PC-3 (cell line): ENCODE results near the gene ROMO1. TPM values are rescaled to one million over a fixed set of nuclear protein-coding genes. Genes with fewer than 3 reads are reported as not detected.
"Not testable (repeated sequence)": the region's sequence is repeated elsewhere in the genome, so short reads cannot be mapped to it uniquely, and the experiment has no call there.

Experiments
- ATAC-seq: fragments of 200-7000 bp; cut with Tn5 transposase; 2 replicates; pipeline ENCODE4 v1.9.1; 2020; ENCODE audit warnings: mild to moderate bottlenecking, moderate library complexity
- BruUV-seq: library from RNA; stranded (reverse); fragments of 400-500 nt; replicated peaks from 2 replicates; lab custom pipeline; 2021; lab: Mats Ljungman, UMichigan
- CTCF ChIA-PET: fragments of 300-600 bp; sonication (Branson Sonifier 250); formaldehyde crosslinking; loops from one replicate; lab custom pipeline; 2022; ENCODE audit warnings: antibody characterized with exemption; lab: Charles Lee
- POLR2A ChIA-PET: fragments of 300-600 bp; sonication (Branson Sonifier 250); formaldehyde crosslinking; loops from one replicate; lab custom pipeline; 2022; ENCODE audit warnings: antibody characterized with exemption; ENCODE audit not compliant: unreplicated experiment; lab: Charles Lee
- DNase-seq: peaks from one replicate; pipeline ENCODE4 v3.0.0-alpha.2; 2015
- H2AFZ ChIP-seq: fragments of 300-600 bp; sonication (generic); 2 replicates; pipeline ENCODE4 v1.6.0; 2016; ENCODE audit warnings: antibody characterized with exemption, low read length
- H3F3A ChIP-seq: fragments of 300-600 bp; sonication (generic); one replicate; pipeline ENCODE4 v1.6.0; 2017; ENCODE audit warnings: antibody characterized with exemption, low read length, control low read depth, mild to moderate bottlenecking; ENCODE audit not compliant: unreplicated experiment
- H3K27ac ChIP-seq: fragments of 300-600 bp; sonication (generic); 2 replicates; pipeline ENCODE4 v1.5.1; 2016; ENCODE audit warnings: mild to moderate bottlenecking, low read length
- H3K27me3 ChIP-seq: fragments of 300-600 bp; sonication (generic); 2 replicates; pipeline ENCODE4 v1.6.1; 2016; ENCODE audit warnings: low read length, mixed read lengths
- H3K36me3 ChIP-seq: fragments of 300-600 bp; sonication (generic); 2 replicates; pipeline ENCODE4 v1.6.1; 2016; ENCODE audit warnings: low read depth, mixed run types, low read length, mixed read lengths
- H3K4me1 ChIP-seq: fragments of 300-600 bp; sonication (generic); 2 replicates; pipeline ENCODE4 v1.5.1; 2016; ENCODE audit warnings: low read length; ENCODE audit not compliant: insufficient read depth
- H3K4me2 ChIP-seq: fragments of 300-600 bp; sonication (generic); 2 replicates; pipeline ENCODE4 v1.6.0; 2016; ENCODE audit warnings: low read length
- H3K4me3 ChIP-seq: fragments of 300-600 bp; sonication (generic); 2 replicates; pipeline ENCODE4 v1.5.1; 2016; ENCODE audit warnings: mild to moderate bottlenecking, low read length, mixed read lengths
- H3K79me2 ChIP-seq: fragments of 300-600 bp; sonication (generic); 2 replicates; pipeline ENCODE4 v1.6.1; 2017; ENCODE audit warnings: low read length, mixed read lengths
- H3K9ac ChIP-seq: fragments of 300-600 bp; sonication (generic); 2 replicates; pipeline ENCODE4 v1.6.0; 2016; ENCODE audit warnings: mild to moderate bottlenecking, low read length
- H3K9me2 ChIP-seq: fragments of 300-600 bp; sonication (generic); replicated peaks from 2 replicates; pipeline ENCODE4 v1.6.1; 2016; ENCODE audit warnings: mixed run types, low read length, mixed read lengths
- H3K9me3 ChIP-seq: fragments of 300-600 bp; sonication (generic); 2 replicates; pipeline ENCODE4 v1.6.1; 2016; ENCODE audit warnings: low read length, mixed read lengths
- H4K20me1 ChIP-seq: fragments of 300-600 bp; sonication (generic); 2 replicates; pipeline ENCODE4 v1.6.1; 2016; ENCODE audit warnings: low read length, mixed read lengths
- CTCF ChIP-seq: fragments of 300-600 bp; sonication (generic); conservative IDR thresholded peaks from 2 replicates; pipeline ENCODE4 v1.5.1; 2017; ENCODE audit warnings: antibody characterized with exemption, low read depth, mild to moderate bottlenecking, low read length
- EZH2 ChIP-seq: fragments of 300-600 bp; sonication (generic); IDR thresholded peaks from one replicate; pipeline ENCODE4 v1.6.1; 2017; ENCODE audit warnings: antibody characterized with exemption, mild to moderate bottlenecking, low read length; ENCODE audit not compliant: unreplicated experiment
- EZH2phosphoT487 ChIP-seq: fragments of 300-600 bp; sonication (generic); IDR thresholded peaks from 2 replicates; pipeline ENCODE4 v1.6.1; 2018; ENCODE audit warnings: mild to moderate bottlenecking, antibody characterized with exemption, low read length, borderline replicate concordance
- intact Hi-C: fragments of 100-400 bp; cut with micrococcal nuclease; formaldehyde crosslinking; loops from 2 replicates; pipeline ENCODE4 v1.9.0; 2023
- total RNA-seq: library from RNA; depleted of rRNA; stranded (reverse); fragments of >200 nt; gene quantifications from 2 replicates; pipeline ENCODE4 v1.2.3, GENCODE V29; 2014

Gene ROMO1
- total RNA-seq, 1 experiment from 2014 or later, result 530 TPM

DNA sequence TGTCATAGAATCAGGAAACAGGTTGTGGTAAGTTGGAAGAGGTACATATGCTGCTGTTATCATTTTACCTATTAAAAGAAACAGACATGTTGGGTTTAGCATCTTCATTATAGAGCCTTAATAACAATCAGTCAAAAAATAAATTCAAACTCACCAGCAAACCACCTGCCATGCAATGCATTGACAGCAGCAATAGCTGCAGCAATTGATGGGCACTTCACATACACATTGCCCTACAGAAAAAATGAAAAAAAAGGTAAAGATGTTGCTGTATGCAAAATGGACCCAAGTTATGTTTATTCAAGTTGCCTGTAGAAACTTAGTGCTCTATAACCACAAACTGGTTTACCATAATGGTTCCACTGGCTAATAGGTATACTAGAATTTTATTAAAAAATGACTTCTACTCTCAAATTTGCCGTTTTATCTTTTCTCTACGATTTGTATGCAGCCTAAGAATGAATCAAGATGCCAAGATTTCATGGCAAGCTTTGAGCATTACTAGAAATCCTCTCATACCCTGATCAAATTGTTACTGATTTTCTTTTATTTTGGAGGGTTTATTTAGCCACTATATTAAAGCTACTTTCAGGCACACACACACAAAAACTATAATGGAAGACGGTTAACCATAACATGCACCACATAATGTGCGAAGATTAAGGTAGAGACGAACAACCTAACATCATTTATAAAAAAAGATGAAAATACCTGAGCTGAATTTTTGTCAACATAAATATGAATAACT lies 5.5 kb downstream of the ROMO1 start:
- no peak for ATAC-seq
- H3K36me3 ChIP-seq, result peaks cover 71% of the 10 kb centered on the region
- peaks cover 59% of the 10 kb centered on the region for H3F3A ChIP-seq
- H3K9me2 ChIP-seq, result no peaks in the 10 kb centered on the region
- no peaks in the 10 kb centered on the region for H3K27me3 ChIP-seq
- H3K79me2 ChIP-seq, result peaks cover 49% of the 10 kb centered on the region
- H3K4me1 ChIP-seq, result peaks cover 9% of the 10 kb centered on the region; the same call in 1 of the 2 replicates
- DNase-seq, result no peak
- ChIA-PET POLR2A (no interaction called here), CTCF (no interaction called here)
- H3K4me3 ChIP-seq, result no peak overlapping the region
- H2AFZ ChIP-seq, result no peak overlapping the region
- peaks cover 35% of the 10 kb centered on the region for H4K20me1 ChIP-seq
- no peaks in the 10 kb centered on the region for H3K9me3 ChIP-seq
- no peak overlapping the region for H3K9ac ChIP-seq
- no peak overlapping the region for H3K4me2 ChIP-seq
- intact Hi-C loops, result no loop called here
- no peak overlapping the region for H3K27ac ChIP-seq
- BruUV-seq, result no TSS peak
- TF ChIP-seq CTCF, result no peak
- no peak for TF ChIP-seq EZH2
- TF ChIP-seq EZH2phosphoT487, result no peak

- H3K9me3 ChIP-seq, H2AFZ ChIP-seq, intact Hi-C loops, H3K27ac ChIP-seq, ATAC-seq, H3K4me2 ChIP-seq, POLR2A ChIA-PET, H3K4me1 ChIP-seq, H3K27me3 ChIP-seq, DNase-seq, H3K9ac ChIP-seq, BruUV-seq, H3K9me2 ChIP-seq, CTCF ChIA-PET, H3K4me3 ChIP-seq: not testable (repeated sequence)
- Histone ChIP-seq H3K79me2 (peaks cover 44% of the 10 kb centered on the region), H3F3A (peaks cover 59% of the 10 kb centered on the region), H4K20me1 (peaks cover 47% of the 10 kb centered on the region), H3K36me3 (peaks cover 83% of the 10 kb centered on the region)
Observed at GRCh38 chr20:35705894-35706293, 6.7 kb downstream of the ROMO1 start.

- CTCF ChIA-PET, H3K4me1 ChIP-seq, H3K4me3 ChIP-seq, DNase-seq, BruUV-seq, H3K9ac ChIP-seq, POLR2A ChIA-PET, H3K27me3 ChIP-seq, H3K9me3 ChIP-seq, H2AFZ ChIP-seq, H3K9me2 ChIP-seq, intact Hi-C loops, ATAC-seq, H3K27ac ChIP-seq, H3K4me2 ChIP-seq: not testable (repeated sequence)
- H4K20me1 ChIP-seq, result peaks cover 57% of the 10 kb centered on the region
- peaks cover 93% of the 10 kb centered on the region for H3K36me3 ChIP-seq
- peaks cover 68% of the 10 kb centered on the region for H3F3A ChIP-seq
- peaks cover 50% of the 10 kb centered on the region for H3K79me2 ChIP-seq
Observed at GRCh38 chr20:35706591-35707529, 7.7 kb downstream of the ROMO1 start.
